GM23338 (cell line): Measurements from ENCODE around the gene ALDH3A2. TPM values are rescaled to one million over a fixed set of nuclear protein-coding genes. Genes with fewer than 3 reads are reported as not detected.

Source experiments
- ATAC-seq: fragments of 200-7000 bp; cut with Tn5 transposase; 3 replicates; pipeline ENCODE4 v1.9.1; 2020
- DNase-seq: peaks from one replicate; pipeline ENCODE4 v3.0.0-alpha.2; 2015; ENCODE audit warnings: low spot score
- H2AFZ ChIP-seq: fragments of 200-600 bp; sonication (generic); 2 replicates; pipeline ENCODE4 v1.8.0; 2016; ENCODE audit warnings: antibody characterized with exemption, mild to moderate bottlenecking, moderate library complexity
- H3F3A ChIP-seq: fragments of 200-600 bp; sonication (generic); replicated peaks from 2 replicates; pipeline ENCODE4 v1.8.0; 2017; ENCODE audit warnings: antibody characterized with exemption, mixed run types, low read depth
- H3K27ac ChIP-seq: fragments of 200-600 bp; sonication (generic); 2 replicates; pipeline ENCODE4 v1.6.1; 2016; ENCODE audit warnings: low read depth
- H3K27me3 ChIP-seq: fragments of 200-600 bp; sonication (generic); 2 replicates; pipeline ENCODE4 v1.8.0; 2016; ENCODE audit warnings: mild to moderate bottlenecking, mixed run types, moderate library complexity; ENCODE audit not compliant: insufficient read depth
- H3K36me3 ChIP-seq: fragments of 200-600 bp; sonication (generic); 2 replicates; pipeline ENCODE4 v1.8.0; 2016; ENCODE audit warnings: mild to moderate bottlenecking; ENCODE audit not compliant: insufficient read depth
- H3K4me1 ChIP-seq: fragments of 200-600 bp; sonication (generic); 2 replicates; pipeline ENCODE4 v1.8.0; 2016; ENCODE audit warnings: mild to moderate bottlenecking, moderate library complexity; ENCODE audit not compliant: insufficient read depth
- H3K4me2 ChIP-seq: fragments of 200-600 bp; sonication (generic); 2 replicates; pipeline ENCODE4 v1.7.1; 2017; ENCODE audit warnings: mixed run types
- H3K4me3 ChIP-seq: fragments of 200-600 bp; sonication (generic); 2 replicates; pipeline ENCODE4 v1.6.1; 2016; ENCODE audit warnings: mixed run types
- H3K79me2 ChIP-seq: fragments of 200-600 bp; sonication (generic); replicated peaks from 2 replicates; pipeline ENCODE4 v1.8.0; 2017; ENCODE audit warnings: mild to moderate bottlenecking; ENCODE audit not compliant: insufficient read depth
- H3K9me2 ChIP-seq: fragments of 200-600 bp; sonication (generic); 2 replicates; pipeline ENCODE4 v1.8.0; 2017; ENCODE audit not compliant: insufficient read depth
- H4K20me1 ChIP-seq: fragments of 200-600 bp; sonication (generic); replicated peaks from 2 replicates; pipeline ENCODE4 v1.8.0; 2017; ENCODE audit warnings: mild to moderate bottlenecking; ENCODE audit not compliant: insufficient read depth
- H3K27ac Mint-ChIP-seq: 2 replicates; pipeline ENCODE4 v1.8.0; 2020; ENCODE audit warnings: inconsistent platforms, mild to moderate bottlenecking, moderate library complexity, mixed read lengths
- H3K27me3 Mint-ChIP-seq: 3 replicates; pipeline ENCODE4 v1.8.0; 2022; ENCODE audit warnings: low read depth, mild to moderate bottlenecking, moderate library complexity, mixed read lengths, inconsistent platforms; ENCODE audit not compliant: insufficient read depth, poor library complexity
- H3K36me3 Mint-ChIP-seq: 3 replicates; pipeline ENCODE4 v1.8.0; 2021; ENCODE audit warnings: low read depth, mild to moderate bottlenecking, inconsistent platforms, moderate library complexity, mixed read lengths
- H3K4me1 Mint-ChIP-seq: 3 replicates; pipeline ENCODE4 v1.8.0; 2020; ENCODE audit warnings: mild to moderate bottlenecking, inconsistent platforms, mixed read lengths
- H3K4me3 Mint-ChIP-seq: 3 replicates; pipeline ENCODE4 v1.8.0; 2021; ENCODE audit warnings: moderate library complexity, mild to moderate bottlenecking, inconsistent platforms, mixed read lengths
- H3K9me3 Mint-ChIP-seq: 3 replicates; pipeline ENCODE4 v1.8.0; 2020; ENCODE audit warnings: moderate library complexity, mild to moderate bottlenecking, inconsistent platforms, mixed read lengths
- CREB1 ChIP-seq: fragments of 250-450 bp; sonication (Bioruptor Pico); IDR thresholded peaks from 2 replicates; pipeline ENCODE4 v1.5.0; 2020; ENCODE audit warnings: low read depth, mild to moderate bottlenecking, moderate library complexity
- EZH2 ChIP-seq: fragments of 200-600 bp; sonication (generic); IDR thresholded peaks from one replicate; pipeline ENCODE4 v1.8.0; 2017; ENCODE audit warnings: antibody characterized with exemption, mild to moderate bottlenecking, low read depth; ENCODE audit not compliant: unreplicated experiment
- EZH2phosphoT487 ChIP-seq: fragments of 200-600 bp; sonication (generic); IDR thresholded peaks from one replicate; pipeline ENCODE4 v1.8.1; 2018; ENCODE audit warnings: antibody characterized with exemption; ENCODE audit not compliant: unreplicated experiment
- JUNB ChIP-seq: IDR thresholded peaks from one replicate; pipeline ENCODE4 v1.6.1; 2016; ENCODE audit warnings: antibody characterized with exemption; ENCODE audit not compliant: unreplicated experiment
- NANOG ChIP-seq: IDR thresholded peaks from 2 replicates; pipeline ENCODE4 v1.6.1; 2016; ENCODE audit warnings: antibody characterized with exemption, borderline replicate concordance
- POLR2AphosphoS5 ChIP-seq: IDR thresholded peaks from 2 replicates; pipeline ENCODE4 v1.6.1; 2016; ENCODE audit warnings: antibody characterized with exemption, low read depth
- STAT1 ChIP-seq: IDR thresholded peaks from one replicate; pipeline ENCODE4 v1.6.1; 2016; ENCODE audit warnings: antibody characterized with exemption; ENCODE audit not compliant: unreplicated experiment
- ZNF114 ChIP-seq: fragments of 250-450 bp; sonication (Bioruptor Pico); IDR thresholded peaks from 2 replicates; pipeline ENCODE4 v1.5.0; 2020; ENCODE audit warnings: mild to moderate bottlenecking, moderate library complexity
- ZNF331 ChIP-seq: fragments of 250-450 bp; sonication (Bioruptor Pico); IDR thresholded peaks from 2 replicates; pipeline ENCODE4 v1.5.0; 2020; ENCODE audit warnings: low read depth, mild to moderate bottlenecking, moderate library complexity
- polyA plus RNA-seq: library from polyadenylated mRNA; unstranded; fragments of >200 nt; fragmentation: Nextera tagmentation; extraction: Ambion mirVana; gene quantifications from 2 replicates; pipeline ENCODE4 v1.2.1, GENCODE V29; 2016
- total RNA-seq: library from RNA; depleted of rRNA; stranded (reverse); fragments of >200 nt; shearing (Covaris generic); gene quantifications from 2 replicates; pipeline ENCODE4 v1.2.3, GENCODE V29; 2014
- TF ChIP-seq, protein P1 (sequence below): IDR thresholded peaks from one replicate; pipeline ENCODE4 v1.6.1; 2018; ENCODE audit warnings: antibody characterized with exemption; ENCODE audit not compliant: unreplicated experiment
- TF ChIP-seq, protein P2 (sequence below): fragments of 250-450 bp; sonication (Bioruptor Pico); IDR thresholded peaks from 2 replicates; pipeline ENCODE4 v1.5.0; 2020; ENCODE audit warnings: mild to moderate bottlenecking, moderate library complexity
- TF ChIP-seq, protein P3 (sequence below), 2 experiments: fragments of 200-600 bp in 1 of 2; sonication (generic) in 1 of 2; conservative IDR thresholded peaks; 2 replicates each; pipeline versions ENCODE4 v1.5.1 to v1.6.1; 2016 to 2017; ENCODE audit warnings: antibody characterized with exemption in 2 of 2, low read depth in 2 of 2, mild to moderate bottlenecking in 2 of 2, moderate library complexity in 1 of 2
- TF ChIP-seq, protein P4 (sequence below): IDR thresholded peaks from 2 replicates; pipeline ENCODE4 v1.6.1; 2016; ENCODE audit warnings: antibody characterized with exemption

The ALDH3A2 gene
- total and polyA plus RNA-seq, 2 experiments from 2014 or later = 31.3 to 159 TPM

DNA sequence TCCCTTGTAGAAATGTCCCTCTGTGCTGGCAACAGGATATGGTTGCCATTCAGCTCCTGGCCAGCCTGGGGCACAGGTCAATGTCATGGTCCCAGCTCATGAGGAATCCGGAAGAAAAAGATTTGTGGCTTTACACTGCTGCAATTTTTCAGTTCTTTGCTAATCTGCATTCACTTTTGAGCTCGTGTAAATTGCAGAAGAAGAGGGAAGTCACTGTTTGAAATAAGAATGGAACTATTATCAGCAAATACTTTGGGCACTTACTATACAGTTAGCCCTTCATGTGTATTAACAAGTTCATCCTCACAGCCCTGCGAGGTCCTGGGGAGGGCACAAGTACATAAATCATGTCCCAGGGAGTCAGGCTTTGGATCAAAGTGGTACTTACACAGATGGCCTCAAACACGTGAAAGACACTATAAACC lies 53.7 kb downstream of the ALDH3A2 start:
- no peaks in the 10 kb centered on the region for H3K9me2 ChIP-seq
- no peak overlapping the region for H3K4me2 ChIP-seq
- no peak for DNase-seq

More for the DNA sequence above, 53.7 kb downstream of the ALDH3A2 start:
- peaks cover 8% of the 10 kb centered on the region for H3K27me3 Mint-ChIP-seq
- peaks cover 26% of the 10 kb centered on the region for H3K4me1 Mint-ChIP-seq
- Histone ChIP-seq H3K36me3 (no peaks in the 10 kb centered on the region), H3K27me3 (no peaks in the 10 kb centered on the region), H2AFZ (no peak overlapping the region), H3K79me2 (no peaks in the 10 kb centered on the region), H3K27ac (no peak overlapping the region), H3K4me3 (no peak overlapping the region), H4K20me1 (no peaks in the 10 kb centered on the region), H3K4me1 (peaks cover 9% of the 10 kb centered on the region; the same call in 1 of the 2 replicates), H3F3A (no peaks in the 10 kb centered on the region)
- no peaks in the 10 kb centered on the region for H3K9me3 Mint-ChIP-seq
- TF ChIP-seq ZNF331 = no peak
- TF ChIP-seq, protein P1, sequence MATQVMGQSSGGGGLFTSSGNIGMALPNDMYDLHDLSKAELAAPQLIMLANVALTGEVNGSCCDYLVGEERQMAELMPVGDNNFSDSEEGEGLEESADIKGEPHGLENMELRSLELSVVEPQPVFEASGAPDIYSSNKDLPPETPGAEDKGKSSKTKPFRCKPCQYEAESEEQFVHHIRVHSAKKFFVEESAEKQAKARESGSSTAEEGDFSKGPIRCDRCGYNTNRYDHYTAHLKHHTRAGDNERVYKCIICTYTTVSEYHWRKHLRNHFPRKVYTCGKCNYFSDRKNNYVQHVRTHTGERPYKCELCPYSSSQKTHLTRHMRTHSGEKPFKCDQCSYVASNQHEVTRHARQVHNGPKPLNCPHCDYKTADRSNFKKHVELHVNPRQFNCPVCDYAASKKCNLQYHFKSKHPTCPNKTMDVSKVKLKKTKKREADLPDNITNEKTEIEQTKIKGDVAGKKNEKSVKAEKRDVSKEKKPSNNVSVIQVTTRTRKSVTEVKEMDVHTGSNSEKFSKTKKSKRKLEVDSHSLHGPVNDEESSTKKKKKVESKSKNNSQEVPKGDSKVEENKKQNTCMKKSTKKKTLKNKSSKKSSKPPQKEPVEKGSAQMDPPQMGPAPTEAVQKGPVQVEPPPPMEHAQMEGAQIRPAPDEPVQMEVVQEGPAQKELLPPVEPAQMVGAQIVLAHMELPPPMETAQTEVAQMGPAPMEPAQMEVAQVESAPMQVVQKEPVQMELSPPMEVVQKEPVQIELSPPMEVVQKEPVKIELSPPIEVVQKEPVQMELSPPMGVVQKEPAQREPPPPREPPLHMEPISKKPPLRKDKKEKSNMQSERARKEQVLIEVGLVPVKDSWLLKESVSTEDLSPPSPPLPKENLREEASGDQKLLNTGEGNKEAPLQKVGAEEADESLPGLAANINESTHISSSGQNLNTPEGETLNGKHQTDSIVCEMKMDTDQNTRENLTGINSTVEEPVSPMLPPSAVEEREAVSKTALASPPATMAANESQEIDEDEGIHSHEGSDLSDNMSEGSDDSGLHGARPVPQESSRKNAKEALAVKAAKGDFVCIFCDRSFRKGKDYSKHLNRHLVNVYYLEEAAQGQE = no peak
- TF ChIP-seq CREB1 (CRISPR knock-in tag) = no peak
- TF ChIP-seq, protein P2, sequence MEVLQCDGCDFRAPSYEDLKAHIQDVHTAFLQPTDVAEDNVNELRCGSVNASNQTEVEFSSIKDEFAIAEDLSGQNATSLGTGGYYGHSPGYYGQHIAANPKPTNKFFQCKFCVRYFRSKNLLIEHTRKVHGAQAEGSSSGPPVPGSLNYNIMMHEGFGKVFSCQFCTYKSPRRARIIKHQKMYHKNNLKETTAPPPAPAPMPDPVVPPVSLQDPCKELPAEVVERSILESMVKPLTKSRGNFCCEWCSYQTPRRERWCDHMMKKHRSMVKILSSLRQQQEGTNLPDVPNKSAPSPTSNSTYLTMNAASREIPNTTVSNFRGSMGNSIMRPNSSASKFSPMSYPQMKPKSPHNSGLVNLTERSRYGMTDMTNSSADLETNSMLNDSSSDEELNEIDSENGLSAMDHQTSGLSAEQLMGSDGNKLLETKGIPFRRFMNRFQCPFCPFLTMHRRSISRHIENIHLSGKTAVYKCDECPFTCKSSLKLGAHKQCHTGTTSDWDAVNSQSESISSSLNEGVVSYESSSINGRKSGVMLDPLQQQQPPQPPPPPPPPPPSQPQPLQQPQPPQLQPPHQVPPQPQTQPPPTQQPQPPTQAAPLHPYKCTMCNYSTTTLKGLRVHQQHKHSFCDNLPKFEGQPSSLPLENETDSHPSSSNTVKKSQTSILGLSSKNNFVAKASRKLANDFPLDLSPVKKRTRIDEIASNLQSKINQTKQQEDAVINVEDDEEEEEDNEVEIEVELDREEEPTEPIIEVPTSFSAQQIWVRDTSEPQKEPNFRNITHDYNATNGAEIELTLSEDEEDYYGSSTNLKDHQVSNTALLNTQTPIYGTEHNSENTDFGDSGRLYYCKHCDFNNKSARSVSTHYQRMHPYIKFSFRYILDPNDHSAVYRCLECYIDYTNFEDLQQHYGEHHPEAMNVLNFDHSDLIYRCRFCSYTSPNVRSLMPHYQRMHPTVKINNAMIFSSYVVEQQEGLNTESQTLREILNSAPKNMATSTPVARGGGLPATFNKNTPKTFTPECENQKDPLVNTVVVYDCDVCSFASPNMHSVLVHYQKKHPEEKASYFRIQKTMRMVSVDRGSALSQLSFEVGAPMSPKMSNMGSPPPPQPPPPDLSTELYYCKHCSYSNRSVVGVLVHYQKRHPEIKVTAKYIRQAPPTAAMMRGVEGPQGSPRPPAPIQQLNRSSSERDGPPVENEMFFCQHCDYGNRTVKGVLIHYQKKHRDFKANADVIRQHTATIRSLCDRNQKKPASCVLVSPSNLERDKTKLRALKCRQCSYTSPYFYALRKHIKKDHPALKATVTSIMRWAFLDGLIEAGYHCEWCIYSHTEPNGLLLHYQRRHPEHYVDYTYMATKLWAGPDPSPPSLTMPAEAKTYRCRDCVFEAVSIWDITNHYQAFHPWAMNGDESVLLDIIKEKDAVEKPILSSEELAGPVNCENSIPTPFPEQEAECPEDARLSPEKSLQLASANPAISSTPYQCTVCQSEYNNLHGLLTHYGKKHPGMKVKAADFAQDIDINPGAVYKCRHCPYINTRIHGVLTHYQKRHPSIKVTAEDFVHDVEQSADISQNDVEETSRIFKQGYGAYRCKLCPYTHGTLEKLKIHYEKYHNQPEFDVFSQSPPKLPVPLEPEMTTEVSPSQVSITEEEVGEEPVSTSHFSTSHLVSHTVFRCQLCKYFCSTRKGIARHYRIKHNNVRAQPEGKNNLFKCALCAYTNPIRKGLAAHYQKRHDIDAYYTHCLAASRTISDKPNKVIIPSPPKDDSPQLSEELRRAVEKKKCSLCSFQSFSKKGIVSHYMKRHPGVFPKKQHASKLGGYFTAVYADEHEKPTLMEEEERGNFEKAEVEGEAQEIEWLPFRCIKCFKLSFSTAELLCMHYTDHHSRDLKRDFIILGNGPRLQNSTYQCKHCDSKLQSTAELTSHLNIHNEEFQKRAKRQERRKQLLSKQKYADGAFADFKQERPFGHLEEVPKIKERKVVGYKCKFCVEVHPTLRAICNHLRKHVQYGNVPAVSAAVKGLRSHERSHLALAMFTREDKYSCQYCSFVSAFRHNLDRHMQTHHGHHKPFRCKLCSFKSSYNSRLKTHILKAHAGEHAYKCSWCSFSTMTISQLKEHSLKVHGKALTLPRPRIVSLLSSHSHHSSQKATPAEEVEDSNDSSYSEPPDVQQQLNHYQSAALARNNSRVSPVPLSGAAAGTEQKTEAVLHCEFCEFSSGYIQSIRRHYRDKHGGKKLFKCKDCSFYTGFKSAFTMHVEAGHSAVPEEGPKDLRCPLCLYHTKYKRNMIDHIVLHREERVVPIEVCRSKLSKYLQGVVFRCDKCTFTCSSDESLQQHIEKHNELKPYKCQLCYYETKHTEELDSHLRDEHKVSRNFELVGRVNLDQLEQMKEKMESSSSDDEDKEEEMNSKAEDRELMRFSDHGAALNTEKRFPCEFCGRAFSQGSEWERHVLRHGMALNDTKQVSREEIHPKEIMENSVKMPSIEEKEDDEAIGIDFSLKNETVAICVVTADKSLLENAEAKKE (CRISPR knock-in tag) = no peak
- TF ChIP-seq JUNB = no peak
- TF ChIP-seq, protein P3, sequence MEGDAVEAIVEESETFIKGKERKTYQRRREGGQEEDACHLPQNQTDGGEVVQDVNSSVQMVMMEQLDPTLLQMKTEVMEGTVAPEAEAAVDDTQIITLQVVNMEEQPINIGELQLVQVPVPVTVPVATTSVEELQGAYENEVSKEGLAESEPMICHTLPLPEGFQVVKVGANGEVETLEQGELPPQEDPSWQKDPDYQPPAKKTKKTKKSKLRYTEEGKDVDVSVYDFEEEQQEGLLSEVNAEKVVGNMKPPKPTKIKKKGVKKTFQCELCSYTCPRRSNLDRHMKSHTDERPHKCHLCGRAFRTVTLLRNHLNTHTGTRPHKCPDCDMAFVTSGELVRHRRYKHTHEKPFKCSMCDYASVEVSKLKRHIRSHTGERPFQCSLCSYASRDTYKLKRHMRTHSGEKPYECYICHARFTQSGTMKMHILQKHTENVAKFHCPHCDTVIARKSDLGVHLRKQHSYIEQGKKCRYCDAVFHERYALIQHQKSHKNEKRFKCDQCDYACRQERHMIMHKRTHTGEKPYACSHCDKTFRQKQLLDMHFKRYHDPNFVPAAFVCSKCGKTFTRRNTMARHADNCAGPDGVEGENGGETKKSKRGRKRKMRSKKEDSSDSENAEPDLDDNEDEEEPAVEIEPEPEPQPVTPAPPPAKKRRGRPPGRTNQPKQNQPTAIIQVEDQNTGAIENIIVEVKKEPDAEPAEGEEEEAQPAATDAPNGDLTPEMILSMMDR (conservative IDR thresholded peaks at IDR 0.05; ENCODE audit: low read depth in 2 of 2) = no peak
- TF ChIP-seq, protein P4, sequence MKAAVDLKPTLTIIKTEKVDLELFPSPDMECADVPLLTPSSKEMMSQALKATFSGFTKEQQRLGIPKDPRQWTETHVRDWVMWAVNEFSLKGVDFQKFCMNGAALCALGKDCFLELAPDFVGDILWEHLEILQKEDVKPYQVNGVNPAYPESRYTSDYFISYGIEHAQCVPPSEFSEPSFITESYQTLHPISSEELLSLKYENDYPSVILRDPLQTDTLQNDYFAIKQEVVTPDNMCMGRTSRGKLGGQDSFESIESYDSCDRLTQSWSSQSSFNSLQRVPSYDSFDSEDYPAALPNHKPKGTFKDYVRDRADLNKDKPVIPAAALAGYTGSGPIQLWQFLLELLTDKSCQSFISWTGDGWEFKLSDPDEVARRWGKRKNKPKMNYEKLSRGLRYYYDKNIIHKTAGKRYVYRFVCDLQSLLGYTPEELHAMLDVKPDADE = no peak
- TF ChIP-seq POLR2AphosphoS5 = no peak
- no peak for TF ChIP-seq EZH2phosphoT487
- no peak for TF ChIP-seq ZNF114 (CRISPR knock-in tag)
- no peak for TF ChIP-seq NANOG
- TF ChIP-seq STAT1 = no peak
- TF ChIP-seq EZH2 = no peak
- H3K4me3 Mint-ChIP-seq = no peak overlapping the region
- no peak for ATAC-seq
- no peaks in the 10 kb centered on the region for H3K36me3 Mint-ChIP-seq
- H3K27ac Mint-ChIP-seq = no peak overlapping the region
